Caco-2 (cell line): Measurements from ENCODE around the gene ZNRF3. TPM values are rescaled to one million over a fixed set of nuclear protein-coding genes. Genes with fewer than 3 reads are reported as not detected.
A peak's percentile ranks its signal among the peaks of the same experiment; 100 is the strongest.
"Not testable (repeated sequence)": the region's sequence is repeated elsewhere in the genome, so short reads cannot be mapped to it uniquely, and the experiment has no call there.

Source experiments
- BruUV-seq: library from RNA; stranded (reverse); fragments of 400-500 nt; replicated peaks from 2 replicates; lab custom pipeline; 2021; lab: Mats Ljungman, UMichigan
- CTCF ChIA-PET: fragments of 300-600 bp; sonication (Branson Sonifier 250); formaldehyde crosslinking; loops from one replicate; lab custom pipeline; 2022; ENCODE audit warnings: antibody characterized with exemption; lab: Charles Lee
- POLR2A ChIA-PET: fragments of 300-600 bp; sonication (Branson Sonifier 250); formaldehyde crosslinking; loops from one replicate; lab custom pipeline; 2022; ENCODE audit warnings: antibody characterized with exemption; lab: Charles Lee
- DNase-seq, 2 experiments: peaks; one replicate each; pipeline versions ENCODE4 v3.0.0 to v3.0.0-alpha.2; 2020 to 2022
- H3K27me3 ChIP-seq: replicated peaks from 2 replicates; pipeline ENCODE4 v1.6.0; 2011; ENCODE audit warnings: low read length; ENCODE audit not compliant: control insufficient read depth, insufficient read depth
- H3K36me3 ChIP-seq: 2 replicates; pipeline ENCODE4 v1.5.1; 2011; ENCODE audit warnings: low read length; ENCODE audit not compliant: control insufficient read depth, insufficient read depth
- H3K4me1 ChIP-seq: fragments of 250-450 bp; sonication (Bioruptor Pico); 2 replicates; pipeline ENCODE4 v1.5.1; 2020; ENCODE audit warnings: mild to moderate bottlenecking
- H3K4me3 ChIP-seq: 2 replicates; pipeline ENCODE4 v1.5.1; 2011; ENCODE audit warnings: low read depth, mild to moderate bottlenecking, control low read depth, low read length
- H3K9me3 ChIP-seq: fragments of 250-450 bp; sonication (Bioruptor Pico); 2 replicates; pipeline ENCODE4 v1.5.1; 2020; ENCODE audit warnings: mild to moderate bottlenecking, moderate library complexity
- H3K27ac Mint-ChIP-seq: one replicate; pipeline ENCODE4 v1.8.0; 2022; ENCODE audit warnings: mixed read lengths; ENCODE audit not compliant: unreplicated experiment
- H3K27me3 Mint-ChIP-seq: one replicate; pipeline ENCODE4 v1.8.0; 2022; ENCODE audit warnings: mixed read lengths; ENCODE audit not compliant: insufficient read depth, unreplicated experiment
- H3K36me3 Mint-ChIP-seq: one replicate; pipeline ENCODE4 v1.8.0; 2022; ENCODE audit warnings: mild to moderate bottlenecking, mixed read lengths; ENCODE audit not compliant: insufficient read depth, unreplicated experiment
- H3K4me1 Mint-ChIP-seq: one replicate; pipeline ENCODE4 v1.8.0; 2022; ENCODE audit warnings: low read depth, mixed read lengths; ENCODE audit not compliant: unreplicated experiment
- H3K4me3 Mint-ChIP-seq: one replicate; pipeline ENCODE4 v1.8.0; 2022; ENCODE audit warnings: mild to moderate bottlenecking, moderate library complexity, mixed read lengths; ENCODE audit not compliant: unreplicated experiment
- H3K9me3 Mint-ChIP-seq: one replicate; pipeline ENCODE4 v1.8.0; 2022; ENCODE audit warnings: mixed read lengths; ENCODE audit not compliant: unreplicated experiment
- CTCF ChIP-seq, 2 experiments: fragments of 200-600 bp in 1 of 2; IDR thresholded peaks; 1 replicate in 1 of 2; 2 replicates in 1 of 2; pipeline versions ENCODE4 v1.5.1 to v1.8.0; 2011 to 2022; ENCODE audit warnings: antibody characterized with exemption in 1 of 2, control low read depth in 1 of 2, inconsistent platforms in 1 of 2, low read depth in 1 of 2, low read length in 1 of 2, mild to moderate bottlenecking in 1 of 2, moderate library complexity in 1 of 2; ENCODE audit not compliant: insufficient read depth in 1 of 2, severe bottlenecking in 1 of 2, unreplicated experiment in 1 of 2
- intact Hi-C: fragments of 100-400 bp; cut with micrococcal nuclease; formaldehyde crosslinking; loops from one replicate; pipeline ENCODE4 v1.10.0; 2022; ENCODE audit not compliant: unreplicated experiment
- total RNA-seq: library from RNA; stranded (reverse); gene quantifications from 2 replicates; pipeline ENCODE4 v1.2.3, GENCODE V29; 2022

ZNRF3 gene
- total RNA-seq, 1 experiment from 2014 or later: 41.1 TPM

GRCh38 chr22:29032584-29032983, 149.2 kb downstream of the ZNRF3 start:
- Mint-ChIP-seq H3K27me3 (no peaks in the 10 kb centered on the region), H3K9me3 (no peaks in the 10 kb centered on the region), H3K4me3 (no peak overlapping the region), H3K36me3 (peaks cover 65% of the 10 kb centered on the region), H3K4me1 (peaks cover 22% of the 10 kb centered on the region), H3K27ac (peak overlapping the region; percentile 57)
- peaks cover 5% of the 10 kb centered on the region; the same call in 1 of the 2 replicates for H3K36me3 ChIP-seq
- H3K4me1 ChIP-seq: peaks cover 36% of the 10 kb centered on the region
- ChIA-PET CTCF (interaction anchor here (0.7 kb wide), 1 partner anchor 18 kb away, joined by 6 read pairs; no protein-coding TSS in a partner anchor), POLR2A (interaction anchor here (0.8 kb wide), 1 partner anchor 51 kb away, joined by 4 read pairs; no protein-coding TSS in a partner anchor)
- BruUV-seq: no TSS peak
- intact Hi-C loops: no loop called here
- no peak for DNase-seq
- H3K4me3 ChIP-seq: no peak overlapping the region
- no peaks in the 10 kb centered on the region; the same call in 1 of the 2 replicates for H3K27me3 ChIP-seq
- H3K9me3 ChIP-seq: no peaks in the 10 kb centered on the region
- TF ChIP-seq CTCF (IDR thresholded peaks at IDR 0.05; ENCODE audit: insufficient read depth in 1 of 2, low read depth in 1 of 2, low read length in 1 of 2, severe bottlenecking in 1 of 2, unreplicated experiment in 1 of 2): no peak

- H3K4me3 ChIP-seq: no peak overlapping the region
- H3K36me3 Mint-ChIP-seq: peaks cover 57% of the 10 kb centered on the region
- no peaks in the 10 kb centered on the region for H3K27me3 ChIP-seq
- no peaks in the 10 kb centered on the region for H3K9me3 Mint-ChIP-seq
- intact Hi-C loops: no loop called here
- CTCF ChIA-PET: no interaction called here
- H3K9me3 ChIP-seq: no peaks in the 10 kb centered on the region
- H3K27ac Mint-ChIP-seq: peak overlapping the region; percentile 48
- peaks cover 10% of the 10 kb centered on the region for H3K4me1 Mint-ChIP-seq
- no peak for DNase-seq
- TF ChIP-seq CTCF (IDR thresholded peaks at IDR 0.05; ENCODE audit: insufficient read depth in 1 of 2, low read depth in 1 of 2, low read length in 1 of 2, severe bottlenecking in 1 of 2, unreplicated experiment in 1 of 2): no peak
- no TSS peak for BruUV-seq
- H3K4me3 Mint-ChIP-seq: no peak overlapping the region
- H3K4me1 ChIP-seq: peaks cover 38% of the 10 kb centered on the region
- POLR2A ChIA-PET: no interaction called here
- 0 out of 2 replicates have a peak, but pooled peaks cover 2% of the 10 kb centered on the region for H3K36me3 ChIP-seq
- no peaks in the 10 kb centered on the region for H3K27me3 Mint-ChIP-seq
Measured at GRCh38 chr22:29037340-29037932, 154.1 kb downstream of the ZNRF3 start.

GRCh38 chr22:29039148-29039547, 155.8 kb downstream of the ZNRF3 start:
- no peak for TF ChIP-seq CTCF (IDR thresholded peaks at IDR 0.05; ENCODE audit: insufficient read depth in 1 of 2, low read depth in 1 of 2, low read length in 1 of 2, severe bottlenecking in 1 of 2, unreplicated experiment in 1 of 2)
- Histone ChIP-seq H3K4me3 (no peak overlapping the region), H3K27me3 (no peaks in the 10 kb centered on the region), H3K9me3 (no peaks in the 10 kb centered on the region), H3K4me1 (peaks cover 38% of the 10 kb centered on the region), H3K36me3 (peaks cover 2% of the 10 kb centered on the region; the same call in 1 of the 2 replicates)
- no TSS peak for BruUV-seq
- Mint-ChIP-seq H3K27me3 (no peaks in the 10 kb centered on the region), H3K9me3 (no peaks in the 10 kb centered on the region), H3K27ac (peak overlapping the region; percentile 81), H3K36me3 (peaks cover 52% of the 10 kb centered on the region), H3K4me3 (peak overlapping the region; percentile 49), H3K4me1 (peaks cover 7% of the 10 kb centered on the region)
- ChIA-PET CTCF (interaction anchor here (0.6 to 2.4 kb wide), 6 partner anchors 26 to 156 kb away, joined by 3 to 13 read pairs (median 4); partner anchors contain the start of gene ZNRF3), POLR2A (no interaction called here)
- DNase-seq: peak; percentile 58 to 85
- intact Hi-C loops: no loop called here

GRCh38 chr22:29039684-29040083, 156.3 kb downstream of the ZNRF3 start:
- H3K9me3 ChIP-seq, DNase-seq, BruUV-seq, H3K4me3 Mint-ChIP-seq, H3K36me3 ChIP-seq, POLR2A ChIA-PET, H3K4me3 ChIP-seq, H3K9me3 Mint-ChIP-seq, H3K27me3 ChIP-seq, H3K4me1 Mint-ChIP-seq, H3K27me3 Mint-ChIP-seq: not testable (repeated sequence)
- CTCF ChIA-PET: interaction anchor here (0.6 to 2.4 kb wide), 8 partner anchors 14 to 439 kb away, joined by 3 to 13 read pairs (median 4); partner anchors contain the start of gene ZNRF3
- intact Hi-C loops: loop anchor here (1.0 to 5.0 kb wide), 5 partner anchors 47 to 437 kb away; no protein-coding TSS in a partner anchor
- peaks cover 38% of the 10 kb centered on the region for H3K4me1 ChIP-seq
- peaks cover 52% of the 10 kb centered on the region for H3K36me3 Mint-ChIP-seq
- peak overlapping the region; percentile 81 for H3K27ac Mint-ChIP-seq
